Chondrocyte (in vitro differentiated cells): ENCODE results near the gene ZNF423. TPM values are rescaled to one million over a fixed set of nuclear protein-coding genes. Genes with fewer than 3 reads are reported as not detected.

Experiments used
- DNase-seq: peaks from one replicate; pipeline ENCODE4 v3.0.0; 2021; ENCODE audit warnings: mixed read lengths, low spot score
- H3K27ac Mint-ChIP-seq: one replicate; pipeline ENCODE4 v1.8.0; 2021; ENCODE audit warnings: mild to moderate bottlenecking, moderate library complexity, mixed read lengths; ENCODE audit not compliant: unreplicated experiment
- H3K27me3 Mint-ChIP-seq: 2 replicates; pipeline ENCODE4 v1.8.0; 2021; ENCODE audit warnings: low read depth, mixed read lengths
- H3K36me3 Mint-ChIP-seq: 2 replicates; pipeline ENCODE4 v1.8.0; 2021; ENCODE audit warnings: low read depth, mixed read lengths
- H3K4me1 Mint-ChIP-seq: 2 replicates; pipeline ENCODE4 v1.8.0; 2021; ENCODE audit warnings: low read depth, mild to moderate bottlenecking, mixed read lengths
- H3K4me3 Mint-ChIP-seq: one replicate; pipeline ENCODE4 v1.8.0; 2021; ENCODE audit warnings: mild to moderate bottlenecking, moderate library complexity, mixed read lengths; ENCODE audit not compliant: unreplicated experiment
- H3K9me3 Mint-ChIP-seq: 2 replicates; pipeline ENCODE4 v1.8.0; 2021; ENCODE audit warnings: low read depth, mixed read lengths
- total RNA-seq: library from RNA; stranded (reverse); gene quantifications from 3 replicates; pipeline ENCODE4 v1.2.1, GENCODE V29; 2021
- TF ChIP-seq, protein P1 (sequence below): fragments of 200-600 bp; sonication (generic); IDR thresholded peaks from 2 replicates; pipeline ENCODE4 v1.5.0; 2021; ENCODE audit warnings: antibody characterized with exemption, mild to moderate bottlenecking, moderate library complexity

The ZNF423 gene
- total RNA-seq, 1 donor from 2014 or later, result 4.7 TPM

DNA sequence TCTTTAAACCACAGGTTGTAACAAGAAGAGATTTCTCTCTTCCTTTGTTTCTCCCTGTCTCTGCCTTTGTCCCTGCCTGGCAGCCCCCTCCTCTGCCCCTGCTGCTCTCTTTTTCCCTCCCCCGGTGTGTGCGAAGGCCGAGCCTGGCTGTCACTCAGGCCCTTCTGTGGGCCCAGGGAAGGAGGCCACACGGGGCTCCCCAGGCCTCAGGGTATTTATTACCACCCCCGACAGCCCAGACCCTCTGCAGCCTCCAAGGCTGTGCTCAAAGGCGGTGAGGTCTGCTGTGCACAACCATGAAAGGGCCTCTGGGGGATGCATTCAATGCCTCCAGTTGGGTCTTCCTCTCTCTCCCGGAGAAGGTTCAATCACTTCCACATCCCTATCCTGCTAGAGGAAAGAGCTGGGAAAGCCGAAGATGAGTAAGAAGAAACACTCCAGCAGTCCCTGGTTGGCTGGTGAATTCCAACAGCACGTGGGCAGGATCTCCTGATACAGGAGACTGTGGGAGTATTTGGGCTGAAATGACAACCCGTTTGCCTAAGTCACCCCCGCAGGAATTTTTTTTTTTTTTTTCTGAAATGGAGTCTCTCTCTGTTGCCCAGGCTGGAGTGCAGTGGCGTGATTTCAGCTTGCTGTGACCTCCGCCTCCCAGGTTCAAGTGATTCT, 34.2 kb downstream of the ZNF423 start:
- no peaks in the 10 kb centered on the region for H3K27me3 Mint-ChIP-seq
- no peak for DNase-seq
- TF ChIP-seq, protein P1, sequence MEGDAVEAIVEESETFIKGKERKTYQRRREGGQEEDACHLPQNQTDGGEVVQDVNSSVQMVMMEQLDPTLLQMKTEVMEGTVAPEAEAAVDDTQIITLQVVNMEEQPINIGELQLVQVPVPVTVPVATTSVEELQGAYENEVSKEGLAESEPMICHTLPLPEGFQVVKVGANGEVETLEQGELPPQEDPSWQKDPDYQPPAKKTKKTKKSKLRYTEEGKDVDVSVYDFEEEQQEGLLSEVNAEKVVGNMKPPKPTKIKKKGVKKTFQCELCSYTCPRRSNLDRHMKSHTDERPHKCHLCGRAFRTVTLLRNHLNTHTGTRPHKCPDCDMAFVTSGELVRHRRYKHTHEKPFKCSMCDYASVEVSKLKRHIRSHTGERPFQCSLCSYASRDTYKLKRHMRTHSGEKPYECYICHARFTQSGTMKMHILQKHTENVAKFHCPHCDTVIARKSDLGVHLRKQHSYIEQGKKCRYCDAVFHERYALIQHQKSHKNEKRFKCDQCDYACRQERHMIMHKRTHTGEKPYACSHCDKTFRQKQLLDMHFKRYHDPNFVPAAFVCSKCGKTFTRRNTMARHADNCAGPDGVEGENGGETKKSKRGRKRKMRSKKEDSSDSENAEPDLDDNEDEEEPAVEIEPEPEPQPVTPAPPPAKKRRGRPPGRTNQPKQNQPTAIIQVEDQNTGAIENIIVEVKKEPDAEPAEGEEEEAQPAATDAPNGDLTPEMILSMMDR, result no peak
- no peak overlapping the region for H3K27ac Mint-ChIP-seq
- no peaks in the 10 kb centered on the region for H3K9me3 Mint-ChIP-seq
- no peak overlapping the region for H3K4me3 Mint-ChIP-seq
- H3K4me1 Mint-ChIP-seq, result peaks cover 11% of the 10 kb centered on the region
- H3K36me3 Mint-ChIP-seq, result no peaks in the 10 kb centered on the region

DNA sequence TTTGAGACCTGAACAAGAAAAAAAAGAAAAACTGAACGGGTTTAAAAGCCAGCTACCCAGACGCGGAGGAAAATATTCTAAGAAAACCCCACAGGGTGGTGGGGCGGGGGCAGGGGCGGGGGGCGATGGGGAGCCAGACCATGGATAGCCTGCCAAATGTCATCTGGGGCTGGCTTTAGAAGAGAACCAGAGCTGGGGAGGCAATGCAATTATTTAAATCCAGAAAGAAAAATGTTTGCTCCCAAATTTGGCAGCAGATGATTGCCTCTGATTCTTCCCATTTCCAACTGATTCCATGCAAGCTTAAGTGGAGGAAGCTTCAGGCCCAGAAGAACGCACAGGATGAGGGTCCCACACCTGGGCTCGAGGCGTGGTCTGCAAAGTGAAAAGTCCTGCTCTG, 34.8 kb downstream of the ZNF423 start:
- Mint-ChIP-seq H3K27me3 (no peaks in the 10 kb centered on the region), H3K4me1 (peaks cover 11% of the 10 kb centered on the region), H3K4me3 (no peak overlapping the region), H3K9me3 (no peaks in the 10 kb centered on the region), H3K27ac (no peak overlapping the region), H3K36me3 (no peaks in the 10 kb centered on the region)
- no peak for DNase-seq
- TF ChIP-seq, protein P1, result no peak

DNA sequence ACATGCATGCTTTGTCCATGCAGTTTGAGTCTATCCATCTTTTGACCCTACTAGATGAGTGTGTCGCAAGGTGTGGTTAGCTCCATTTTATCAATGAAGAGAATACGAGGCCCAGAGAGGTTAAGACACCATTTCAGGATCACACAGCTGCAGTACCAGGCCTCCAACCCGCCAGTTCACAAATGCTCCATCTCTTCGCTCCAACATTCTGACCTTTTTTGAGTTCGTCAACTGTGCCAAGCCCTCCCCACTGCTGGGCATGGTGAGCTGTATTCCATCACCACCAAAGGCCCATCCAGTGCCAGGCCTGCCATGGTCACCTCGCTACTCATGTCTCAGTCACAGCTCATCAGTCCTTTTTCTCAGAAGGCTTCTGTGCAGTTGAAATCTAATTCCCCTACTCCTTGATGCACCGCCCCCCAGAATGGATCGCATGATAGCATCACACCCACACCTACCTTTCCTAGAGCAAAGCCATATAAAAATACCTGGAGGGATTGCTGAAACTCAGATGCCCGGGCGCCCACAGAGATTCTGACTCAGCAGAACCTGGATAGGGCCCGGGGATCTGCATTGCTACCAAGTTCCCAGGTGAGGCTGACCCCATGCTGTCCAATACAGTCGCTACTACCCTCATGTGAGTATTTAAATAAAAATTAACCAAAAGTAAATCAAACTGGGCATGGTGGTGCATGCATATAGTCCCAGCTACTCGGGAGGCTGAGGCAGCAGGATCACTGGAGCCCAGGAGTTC, 38.0 kb downstream of the ZNF423 start:
- Mint-ChIP-seq H3K27me3 (no peaks in the 10 kb centered on the region), H3K9me3 (no peaks in the 10 kb centered on the region), H3K36me3 (no peaks in the 10 kb centered on the region), H3K27ac (no peak overlapping the region), H3K4me1 (no peaks in the 10 kb centered on the region), H3K4me3 (no peak overlapping the region)
- TF ChIP-seq, protein P1, result no peak
- no peak for DNase-seq

DNA sequence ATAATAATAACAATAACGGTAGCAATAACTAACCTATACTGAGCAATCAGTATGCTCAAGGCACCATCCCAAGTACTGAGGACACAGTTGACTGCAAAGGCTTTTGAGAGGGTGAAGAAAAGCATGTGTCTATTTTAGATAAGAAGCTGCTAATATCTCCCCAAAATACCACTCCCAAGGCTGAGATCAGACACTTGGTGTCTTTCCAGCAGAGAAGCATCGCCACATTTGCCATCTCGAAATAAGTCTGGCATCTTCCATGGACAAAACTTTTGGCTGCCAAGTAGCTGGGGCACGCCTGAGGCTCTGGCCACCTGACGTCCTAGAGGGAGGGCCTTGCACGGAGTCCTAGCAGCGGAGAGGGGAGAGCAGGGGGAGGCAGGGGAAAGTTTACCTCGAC, 39.0 kb downstream of the ZNF423 start:
- Mint-ChIP-seq H3K27me3 (no peaks in the 10 kb centered on the region), H3K36me3 (no peaks in the 10 kb centered on the region), H3K9me3 (no peaks in the 10 kb centered on the region), H3K27ac (no peak overlapping the region), H3K4me3 (no peak overlapping the region), H3K4me1 (peaks cover 3% of the 10 kb centered on the region)
- TF ChIP-seq, protein P1, result no peak
- no peak for DNase-seq

DNA sequence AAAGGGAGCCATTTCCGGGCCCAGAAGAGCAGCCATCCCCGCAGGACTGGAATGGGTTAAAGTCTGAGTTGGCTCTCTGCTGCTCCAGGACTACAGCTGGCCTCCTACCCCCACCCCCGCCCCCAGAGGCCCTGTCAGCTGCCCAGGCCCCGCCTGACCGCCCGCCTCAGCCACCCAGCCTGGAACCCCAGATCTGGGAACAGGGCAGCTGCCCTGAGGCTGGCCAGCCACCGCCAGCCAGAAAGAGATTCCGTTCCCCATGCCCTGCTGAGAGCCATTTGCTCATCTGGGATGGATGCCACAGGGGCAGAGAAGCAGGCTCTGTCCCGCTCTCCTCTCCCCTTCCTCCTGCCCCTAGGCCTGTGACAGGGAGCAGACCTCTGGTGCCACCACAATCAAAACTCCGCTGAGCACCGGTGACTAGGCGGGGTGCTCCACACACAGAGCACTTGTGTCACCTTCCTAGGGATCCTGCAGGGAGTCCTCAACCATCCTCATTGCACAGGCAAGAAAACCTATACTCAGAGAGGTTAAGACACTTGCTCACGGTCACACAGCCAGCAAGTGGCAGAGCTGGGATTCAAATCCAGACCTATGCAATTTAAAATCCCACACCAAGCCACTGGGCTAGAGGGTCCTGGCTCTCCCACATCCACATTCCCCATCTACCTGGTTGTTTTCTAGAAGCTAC, 44.1 kb downstream of the ZNF423 start:
- H3K4me3 Mint-ChIP-seq, result no peak overlapping the region
- TF ChIP-seq, protein P1, result no peak
- DNase-seq, result no peak
- H3K36me3 Mint-ChIP-seq, result no peaks in the 10 kb centered on the region
- peak overlapping the region; percentile 57 for H3K27ac Mint-ChIP-seq
- H3K27me3 Mint-ChIP-seq, result no peaks in the 10 kb centered on the region
- no peaks in the 10 kb centered on the region for H3K9me3 Mint-ChIP-seq
- peaks cover 23% of the 10 kb centered on the region for H3K4me1 Mint-ChIP-seq
